ENCODE measurements around the gene TKT. TPM values are rescaled to one million over a fixed set of nuclear protein-coding genes. Genes with fewer than 3 reads are reported as not detected.

Gene TKT
- total and polyA plus RNA-seq, 2 of the 13 experiments (the other 11 are each of a cell fraction or from before 2014, with no cell fraction given): 150 to 238 TPM

DNA sequence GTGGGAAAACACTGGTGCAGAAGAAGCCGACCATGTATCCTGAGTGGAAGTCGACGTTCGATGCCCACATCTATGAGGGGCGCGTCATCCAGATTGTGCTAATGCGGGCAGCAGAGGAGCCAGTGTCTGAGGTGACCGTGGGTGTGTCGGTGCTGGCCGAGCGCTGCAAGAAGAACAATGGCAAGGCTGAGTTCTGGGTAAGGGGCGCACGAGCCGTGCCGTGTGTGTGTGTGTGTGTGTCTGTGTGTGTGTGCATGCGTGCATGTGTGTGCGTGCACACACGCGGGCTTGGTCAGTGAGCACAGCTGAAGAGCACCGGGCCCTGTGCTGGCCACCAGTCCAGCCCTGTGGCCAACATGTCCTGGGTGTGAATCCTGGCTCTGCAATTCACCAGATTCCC, 76.2 kb downstream of the TKT start:
- peaks cover 21 to 52% of the 10 kb centered on the region in 2 experiments; a peak in 4 of 5 replicates for H3K36me3 ChIP-seq (replicated peaks in 1 of 2; ENCODE audit: control insufficient read depth in 1 of 2, insufficient read depth in 2 of 2, low read length in 2 of 2)
- DNase-seq (ENCODE audit: low spot score) (no peak), ATAC-seq (no peak), FAIRE-seq (no peak)
- in situ Hi-C loops (cut with HindIII; ENCODE audit: extremely low pct_ligation_motif_present, low pct_unique_long_range_greater_than_20kb): no loop called here
- TF ChIP-seq AGO2 (optimal IDR thresholded peaks at IDR 0.05; ENCODE audit: low read depth, low read length) (peak; percentile 49), MLLT10 (CRISPR knock-in tag; IDR thresholded peaks at IDR 0.05) (no peak), IRX3 (CRISPR knock-in tag; IDR thresholded peaks at IDR 0.05; ENCODE audit: borderline replicate concordance, low read depth) (no peak)
- intact Hi-C loops (cut with micrococcal nuclease; ENCODE audit: unreplicated experiment): no loop called here
- no TSS peak for BruUV-seq (replicated peaks)
- ChIA-PET CTCF (ENCODE audit: low intra/inter-chr PET ratio, low total read pairs) (no interaction called here), POLR2A (no interaction called here)
- no peak overlapping the region for H3K27ac ChIP-seq (ENCODE audit: extremely low read length, insufficient read depth, low read length)
- H3K4me3 ChIP-seq (replicated peaks in 1 of 3; ENCODE audit: insufficient read depth in 1 of 3, low read depth in 2 of 3, low read length in 3 of 3): no peak overlapping the region
- H3K27me3 ChIP-seq (ENCODE audit: control insufficient read depth in 1 of 2, insufficient read depth in 2 of 2, low read length in 2 of 2): no peaks in the 10 kb centered on the region
- no peaks in the 10 kb centered on the region for H3K79me2 ChIP-seq (ENCODE audit: insufficient read depth, low read length)
- no peak overlapping the region for H2AFZ ChIP-seq (ENCODE audit: low read length)
- H3K4me2 ChIP-seq (ENCODE audit: low read depth, low read length): no peak overlapping the region
- no peaks in the 10 kb centered on the region for H3K9me3 ChIP-seq (ENCODE audit: low read length)
- 96% methylated on average over 14 of the region's 20 CpGs for WGBS (ENCODE audit: low lambda C conversion rate)
- no peaks in the 10 kb centered on the region for H3K4me1 ChIP-seq (ENCODE audit: insufficient read depth, low read length)
- no peak overlapping the region for H3K9ac ChIP-seq (ENCODE audit: insufficient read depth, low read depth, low read length)
- H4K20me1 ChIP-seq (ENCODE audit: insufficient read depth, low read length): no peaks in the 10 kb centered on the region

- no peak overlapping the region for H3K4me3 ChIP-seq (replicated peaks in 1 of 3; ENCODE audit: insufficient read depth in 1 of 3, low read depth in 2 of 3, low read length in 3 of 3)
- no peak overlapping the region for H3K4me2 ChIP-seq (ENCODE audit: low read depth, low read length)
- intact Hi-C loops (cut with micrococcal nuclease; ENCODE audit: unreplicated experiment): no loop called here
- ATAC-seq (no peak), FAIRE-seq (no peak), DNase-seq (ENCODE audit: low spot score) (no peak)
- CTCF ChIA-PET (ENCODE audit: low intra/inter-chr PET ratio, low total read pairs): no interaction called here
- 96% methylated on average over 15 of the region's 15 CpGs for WGBS (ENCODE audit: low lambda C conversion rate)
- no peak overlapping the region for H3K27ac ChIP-seq (ENCODE audit: extremely low read length, insufficient read depth, low read length)
- no peak overlapping the region for H3K9ac ChIP-seq (ENCODE audit: insufficient read depth, low read depth, low read length)
- in situ Hi-C loops (cut with HindIII; ENCODE audit: extremely low pct_ligation_motif_present, low pct_unique_long_range_greater_than_20kb): no loop called here
- no peaks in the 10 kb centered on the region for H3K27me3 ChIP-seq (ENCODE audit: control insufficient read depth in 1 of 2, insufficient read depth in 2 of 2, low read length in 2 of 2)
- H3K79me2 ChIP-seq (ENCODE audit: insufficient read depth, low read length): no peaks in the 10 kb centered on the region
- no TSS peak for BruUV-seq (replicated peaks)
- no peak overlapping the region for H2AFZ ChIP-seq (ENCODE audit: low read length)
- H4K20me1 ChIP-seq (ENCODE audit: insufficient read depth, low read length): no peaks in the 10 kb centered on the region
- H3K9me3 ChIP-seq (ENCODE audit: low read length): no peaks in the 10 kb centered on the region
- peaks cover 17 to 56% of the 10 kb centered on the region in 2 experiments; a peak in 4 of 5 replicates for H3K36me3 ChIP-seq (replicated peaks in 1 of 2; ENCODE audit: control insufficient read depth in 1 of 2, insufficient read depth in 2 of 2, low read length in 2 of 2)
- POLR2A ChIA-PET: interaction anchor here (1.2 kb wide), 1 partner anchor 15 kb away, joined by 3 read pairs; no protein-coding TSS in a partner anchor
- TF ChIP-seq AGO2 (optimal IDR thresholded peaks at IDR 0.05; ENCODE audit: low read depth, low read length) (peak; percentile 40), ZNF224 (CRISPR knock-in tag; IDR thresholded peaks at IDR 0.05) (no peak)
- H3K4me1 ChIP-seq (ENCODE audit: insufficient read depth, low read length): no peaks in the 10 kb centered on the region
Measured at GRCh38 chr3:53178246-53178645, 77.6 kb downstream of the TKT start.
